Measurements from ENCODE around the gene KCNH2. TPM values are rescaled to one million over a fixed set of nuclear protein-coding genes. Genes with fewer than 3 reads are reported as not detected.

The KCNH2 gene
- total and polyA plus RNA-seq, 2 of the 13 experiments (the other 11 are each of a cell fraction or from before 2014, with no cell fraction given): 0.09 to 0.11 TPM

DNA sequence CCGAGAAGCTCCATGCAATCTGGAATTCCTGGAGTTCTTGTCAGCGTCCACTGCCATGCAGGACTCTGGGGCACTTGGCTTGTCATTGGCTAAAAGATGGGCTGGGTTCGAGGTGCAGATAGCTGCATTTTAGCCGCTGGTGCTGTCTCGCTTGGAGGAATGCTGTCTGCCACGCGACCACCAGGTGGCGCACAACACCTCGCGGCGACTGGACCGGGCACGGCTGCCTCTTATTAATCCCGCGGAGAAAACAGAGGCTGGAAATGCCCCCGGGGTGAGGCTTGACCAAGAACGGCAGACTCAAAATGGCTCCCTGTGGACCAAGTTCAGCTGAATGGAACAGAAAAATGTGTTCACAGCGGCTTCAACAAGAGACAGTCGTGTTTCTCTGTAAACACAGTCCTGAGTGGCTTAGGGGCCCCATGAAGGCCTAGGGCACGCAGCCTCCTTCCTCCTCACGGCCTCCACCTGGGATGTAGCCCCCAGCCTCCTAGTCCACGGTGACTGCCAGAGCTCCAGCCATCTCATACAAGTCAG, 79.6 kb downstream of the KCNH2 start (continued):
- TF ChIP-seq FOXO1 (CRISPR knock-in tag; IDR thresholded peaks at IDR 0.05) (no peak), NCOA2 (CRISPR knock-in tag; IDR thresholded peaks at IDR 0.05) (no peak), RFXAP (CRISPR knock-in tag; IDR thresholded peaks at IDR 0.05; ENCODE audit: borderline replicate concordance) (no peak), ZNF343 (CRISPR knock-in tag; IDR thresholded peaks at IDR 0.05) (no peak), ZNF788 (CRISPR knock-in tag; IDR thresholded peaks at IDR 0.05; ENCODE audit: borderline replicate concordance) (0 out of 2 replicates have a peak, but pooled peaks have one; percentile 26), GABPB1 (CRISPR knock-in tag; IDR thresholded peaks at IDR 0.05) (peak; percentile 37; the same call in 1 of the 2 replicates), AHR (CRISPR knock-in tag; IDR thresholded peaks at IDR 0.05) (0 out of 2 replicates have a peak, but pooled peaks have one; percentile 54), ZNF790 (CRISPR knock-in tag; IDR thresholded peaks at IDR 0.05; ENCODE audit: borderline replicate concordance) (no peak), GLI4 (CRISPR knock-in tag; IDR thresholded peaks at IDR 0.05; ENCODE audit: borderline replicate concordance) (no peak), TMF1 (CRISPR knock-in tag; IDR thresholded peaks at IDR 0.05; ENCODE audit: low read depth) (no peak), KDM2A (CRISPR knock-in tag; IDR thresholded peaks at IDR 0.05; ENCODE audit: borderline replicate concordance, low read depth) (peak; percentile 78), DR1 (CRISPR knock-in tag; IDR thresholded peaks at IDR 0.05) (no peak), RAD21 (CRISPR knock-in tag; IDR thresholded peaks at IDR 0.05) (peak; percentile 75), SIN3A (IDR thresholded peaks at IDR 0.05; ENCODE audit: borderline replicate concordance, low read depth, low read length) (no peak), HDAC1 (CRISPR knock-in tag; IDR thresholded peaks at IDR 0.05) (no peak)
- TF ChIP-seq, protein P1, sequence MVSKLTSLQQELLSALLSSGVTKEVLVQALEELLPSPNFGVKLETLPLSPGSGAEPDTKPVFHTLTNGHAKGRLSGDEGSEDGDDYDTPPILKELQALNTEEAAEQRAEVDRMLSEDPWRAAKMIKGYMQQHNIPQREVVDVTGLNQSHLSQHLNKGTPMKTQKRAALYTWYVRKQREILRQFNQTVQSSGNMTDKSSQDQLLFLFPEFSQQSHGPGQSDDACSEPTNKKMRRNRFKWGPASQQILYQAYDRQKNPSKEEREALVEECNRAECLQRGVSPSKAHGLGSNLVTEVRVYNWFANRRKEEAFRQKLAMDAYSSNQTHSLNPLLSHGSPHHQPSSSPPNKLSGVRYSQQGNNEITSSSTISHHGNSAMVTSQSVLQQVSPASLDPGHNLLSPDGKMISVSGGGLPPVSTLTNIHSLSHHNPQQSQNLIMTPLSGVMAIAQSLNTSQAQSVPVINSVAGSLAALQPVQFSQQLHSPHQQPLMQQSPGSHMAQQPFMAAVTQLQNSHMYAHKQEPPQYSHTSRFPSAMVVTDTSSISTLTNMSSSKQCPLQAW (CRISPR knock-in tag; IDR thresholded peaks at IDR 0.05): peak; percentile 42; the same call in 1 of the 2 replicates
- TF ChIP-seq, protein P2, sequence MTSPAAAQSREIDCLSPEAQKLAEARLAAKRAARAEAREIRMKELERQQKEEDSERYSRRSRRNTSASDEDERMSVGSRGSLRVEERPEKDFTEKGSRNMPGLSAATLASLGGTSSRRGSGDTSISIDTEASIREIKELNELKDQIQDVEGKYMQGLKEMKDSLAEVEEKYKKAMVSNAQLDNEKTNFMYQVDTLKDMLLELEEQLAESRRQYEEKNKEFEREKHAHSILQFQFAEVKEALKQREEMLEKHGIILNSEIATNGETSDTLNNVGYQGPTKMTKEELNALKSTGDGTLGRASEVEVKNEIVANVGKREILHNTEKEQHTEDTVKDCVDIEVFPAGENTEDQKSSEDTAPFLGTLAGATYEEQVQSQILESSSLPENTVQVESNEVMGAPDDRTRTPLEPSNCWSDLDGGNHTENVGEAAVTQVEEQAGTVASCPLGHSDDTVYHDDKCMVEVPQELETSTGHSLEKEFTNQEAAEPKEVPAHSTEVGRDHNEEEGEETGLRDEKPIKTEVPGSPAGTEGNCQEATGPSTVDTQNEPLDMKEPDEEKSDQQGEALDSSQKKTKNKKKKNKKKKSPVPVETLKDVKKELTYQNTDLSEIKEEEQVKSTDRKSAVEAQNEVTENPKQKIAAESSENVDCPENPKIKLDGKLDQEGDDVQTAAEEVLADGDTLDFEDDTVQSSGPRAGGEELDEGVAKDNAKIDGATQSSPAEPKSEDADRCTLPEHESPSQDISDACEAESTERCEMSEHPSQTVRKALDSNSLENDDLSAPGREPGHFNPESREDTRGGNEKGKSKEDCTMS (CRISPR knock-in tag; conservative IDR thresholded peaks at IDR 0.05): no peak
- TF ChIP-seq, protein P3, sequence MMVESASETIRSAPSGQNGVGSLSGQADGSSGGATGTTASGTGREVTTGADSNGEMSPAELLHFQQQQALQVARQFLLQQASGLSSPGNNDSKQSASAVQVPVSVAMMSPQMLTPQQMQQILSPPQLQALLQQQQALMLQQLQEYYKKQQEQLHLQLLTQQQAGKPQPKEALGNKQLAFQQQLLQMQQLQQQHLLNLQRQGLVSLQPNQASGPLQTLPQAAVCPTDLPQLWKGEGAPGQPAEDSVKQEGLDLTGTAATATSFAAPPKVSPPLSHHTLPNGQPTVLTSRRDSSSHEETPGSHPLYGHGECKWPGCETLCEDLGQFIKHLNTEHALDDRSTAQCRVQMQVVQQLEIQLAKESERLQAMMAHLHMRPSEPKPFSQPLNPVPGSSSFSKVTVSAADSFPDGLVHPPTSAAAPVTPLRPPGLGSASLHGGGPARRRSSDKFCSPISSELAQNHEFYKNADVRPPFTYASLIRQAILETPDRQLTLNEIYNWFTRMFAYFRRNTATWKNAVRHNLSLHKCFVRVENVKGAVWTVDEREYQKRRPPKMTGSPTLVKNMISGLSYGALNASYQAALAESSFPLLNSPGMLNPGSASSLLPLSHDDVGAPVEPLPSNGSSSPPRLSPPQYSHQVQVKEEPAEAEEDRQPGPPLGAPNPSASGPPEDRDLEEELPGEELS (CRISPR knock-in tag; IDR thresholded peaks at IDR 0.05): no peak
- TF ChIP-seq, protein P4, sequence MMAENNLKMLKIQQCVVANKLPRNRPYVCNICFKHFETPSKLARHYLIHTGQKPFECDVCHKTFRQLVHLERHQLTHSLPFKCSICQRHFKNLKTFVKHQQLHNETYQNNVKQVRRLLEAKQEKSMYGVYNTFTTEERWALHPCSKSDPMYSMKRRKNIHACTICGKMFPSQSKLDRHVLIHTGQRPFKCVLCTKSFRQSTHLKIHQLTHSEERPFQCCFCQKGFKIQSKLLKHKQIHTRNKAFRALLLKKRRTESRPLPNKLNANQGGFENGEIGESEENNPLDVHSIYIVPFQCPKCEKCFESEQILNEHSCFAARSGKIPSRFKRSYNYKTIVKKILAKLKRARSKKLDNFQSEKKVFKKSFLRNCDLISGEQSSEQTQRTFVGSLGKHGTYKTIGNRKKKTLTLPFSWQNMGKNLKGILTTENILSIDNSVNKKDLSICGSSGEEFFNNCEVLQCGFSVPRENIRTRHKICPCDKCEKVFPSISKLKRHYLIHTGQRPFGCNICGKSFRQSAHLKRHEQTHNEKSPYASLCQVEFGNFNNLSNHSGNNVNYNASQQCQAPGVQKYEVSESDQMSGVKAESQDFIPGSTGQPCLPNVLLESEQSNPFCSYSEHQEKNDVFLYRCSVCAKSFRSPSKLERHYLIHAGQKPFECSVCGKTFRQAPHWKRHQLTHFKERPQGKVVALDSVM (CRISPR knock-in tag; IDR thresholded peaks at IDR 0.05): peak; percentile 74
- TF ChIP-seq, protein P5, sequence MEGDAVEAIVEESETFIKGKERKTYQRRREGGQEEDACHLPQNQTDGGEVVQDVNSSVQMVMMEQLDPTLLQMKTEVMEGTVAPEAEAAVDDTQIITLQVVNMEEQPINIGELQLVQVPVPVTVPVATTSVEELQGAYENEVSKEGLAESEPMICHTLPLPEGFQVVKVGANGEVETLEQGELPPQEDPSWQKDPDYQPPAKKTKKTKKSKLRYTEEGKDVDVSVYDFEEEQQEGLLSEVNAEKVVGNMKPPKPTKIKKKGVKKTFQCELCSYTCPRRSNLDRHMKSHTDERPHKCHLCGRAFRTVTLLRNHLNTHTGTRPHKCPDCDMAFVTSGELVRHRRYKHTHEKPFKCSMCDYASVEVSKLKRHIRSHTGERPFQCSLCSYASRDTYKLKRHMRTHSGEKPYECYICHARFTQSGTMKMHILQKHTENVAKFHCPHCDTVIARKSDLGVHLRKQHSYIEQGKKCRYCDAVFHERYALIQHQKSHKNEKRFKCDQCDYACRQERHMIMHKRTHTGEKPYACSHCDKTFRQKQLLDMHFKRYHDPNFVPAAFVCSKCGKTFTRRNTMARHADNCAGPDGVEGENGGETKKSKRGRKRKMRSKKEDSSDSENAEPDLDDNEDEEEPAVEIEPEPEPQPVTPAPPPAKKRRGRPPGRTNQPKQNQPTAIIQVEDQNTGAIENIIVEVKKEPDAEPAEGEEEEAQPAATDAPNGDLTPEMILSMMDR (CRISPR knock-in tag; IDR thresholded peaks at IDR 0.05): peak; percentile 92

All from HepG2 (cell line).